GM19468 (cell line): ENCODE results near the gene EIF4B.

Source experiments
- ATAC-seq: cut with Tn5 transposase; IDR thresholded peaks from one replicate; pipeline ENCODE4 v1.9.1; 2021; ENCODE audit warnings: mild to moderate bottlenecking, moderate library complexity, moderate number of reproducible peaks; ENCODE audit not compliant: unreplicated experiment; ENCODE audit errors: extremely low read depth

EIF4B gene

DNA sequence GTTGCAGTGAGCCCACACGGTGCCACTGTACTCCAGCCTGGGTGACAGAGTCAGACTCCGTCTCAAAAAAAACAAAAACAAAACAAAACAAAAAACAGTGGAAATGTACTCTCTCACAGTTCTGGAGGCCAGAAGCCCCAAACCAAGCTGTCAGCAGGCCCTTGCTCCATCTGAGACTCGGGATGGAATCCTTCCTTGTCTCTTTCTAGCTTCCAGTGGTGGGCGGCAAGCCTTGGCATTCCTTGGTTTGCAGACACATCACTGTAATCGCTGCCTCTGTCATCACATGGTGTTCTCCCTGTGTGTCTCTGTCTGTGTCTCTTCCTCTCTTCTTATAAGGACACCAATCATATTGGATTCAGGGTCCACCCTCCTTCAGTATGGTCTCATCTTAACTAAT, 50.0 kb downstream of the EIF4B start:
- ATAC-seq, result no peak

GRCh38 chr12:53056901-53057300, 50.6 kb downstream of the EIF4B start:
- no peak for ATAC-seq

GRCh38 chr12:53057816-53058500, 51.7 kb downstream of the EIF4B start:
- no peak for ATAC-seq

GRCh38 chr12:53058674-53059433, 52.6 kb downstream of the EIF4B start:
- ATAC-seq, result no peak

GRCh38 chr12:53059434-53060063, 53.3 kb downstream of the EIF4B start:
- ATAC-seq, result no peak

DNA sequence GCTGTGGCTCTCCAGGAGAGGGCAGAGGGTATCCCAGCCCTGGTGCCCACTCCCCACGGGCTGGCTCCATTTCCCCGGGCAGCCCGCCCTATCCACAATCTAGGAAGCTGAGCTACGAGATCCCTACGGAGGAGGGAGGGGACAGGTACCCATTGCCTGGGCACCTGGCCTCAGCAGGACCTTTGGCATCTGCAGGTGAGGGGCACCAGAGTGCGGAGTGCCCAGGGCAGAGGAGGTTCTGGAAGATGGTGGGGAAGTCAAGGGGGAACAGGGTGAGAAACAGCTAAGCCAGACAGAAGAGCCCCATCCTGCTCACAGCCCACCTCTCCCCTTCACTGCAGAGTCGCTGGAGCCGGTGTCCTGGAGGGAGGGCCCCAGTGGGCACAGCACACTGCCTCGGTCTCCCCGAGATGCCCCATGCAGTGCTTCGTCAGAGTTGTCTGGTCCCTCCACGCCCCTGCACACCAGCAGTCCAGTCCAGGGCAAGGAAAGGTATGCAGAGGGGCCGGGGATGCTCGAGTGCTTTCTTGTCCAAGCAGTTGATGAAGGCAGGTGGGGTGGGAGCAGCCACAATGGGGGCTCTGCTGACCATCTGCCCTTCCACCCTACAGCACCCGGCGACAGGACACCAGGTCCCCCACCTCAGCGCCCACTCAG, 53.9 kb downstream of the EIF4B start:
- no peak for ATAC-seq

GRCh38 chr12:53060721-53061276, 54.5 kb downstream of the EIF4B start:
- ATAC-seq, result no peak

- ATAC-seq, result no peak
These were observed 55.3 kb downstream of the EIF4B start for GRCh38 chr12:53061404-53062010.

GRCh38 chr12:53062011-53062961, 56.0 kb downstream of the EIF4B start:
- no peak for ATAC-seq

DNA sequence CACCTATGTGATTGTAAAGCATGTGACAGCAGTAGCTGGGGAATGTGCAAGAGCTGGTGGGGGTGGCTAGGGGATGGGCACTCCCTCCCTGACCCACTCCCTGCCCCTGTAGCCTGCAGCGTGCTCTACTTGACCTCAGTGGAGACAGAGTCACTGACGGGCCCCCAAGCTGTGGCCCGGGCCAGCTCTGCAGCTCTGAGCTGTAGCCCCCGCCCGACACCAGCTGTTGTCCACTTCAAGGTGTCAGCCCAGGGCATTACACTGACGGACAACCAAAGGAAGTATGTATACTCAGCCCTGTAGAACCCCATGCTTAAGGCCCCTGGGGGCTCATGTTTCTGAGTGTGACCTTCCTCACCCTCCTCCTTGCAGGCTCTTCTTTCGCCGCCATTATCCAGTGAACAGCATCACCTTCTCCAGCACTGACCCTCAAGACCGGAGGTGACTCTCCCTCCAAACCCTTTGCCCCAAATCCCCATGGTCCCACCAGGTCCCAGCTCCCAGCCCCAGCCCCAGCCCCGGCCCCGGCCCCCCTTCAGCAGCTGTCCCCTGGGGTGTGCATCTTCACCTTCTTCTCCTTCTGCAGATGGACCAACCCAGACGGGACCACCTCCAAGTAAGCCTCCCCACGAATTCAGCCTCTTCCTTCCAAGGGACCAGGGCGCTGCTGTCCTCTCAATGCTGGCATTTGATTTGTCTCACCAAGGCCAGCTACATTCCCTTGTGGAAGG, 56.9 kb downstream of the EIF4B start:
- ATAC-seq, result no peak

GRCh38 chr12:53063708-53064612, 57.7 kb downstream of the EIF4B start:
- no peak for ATAC-seq

GRCh38 chr12:53064613-53065436, 58.6 kb downstream of the EIF4B start:
- ATAC-seq, result no peak

DNA sequence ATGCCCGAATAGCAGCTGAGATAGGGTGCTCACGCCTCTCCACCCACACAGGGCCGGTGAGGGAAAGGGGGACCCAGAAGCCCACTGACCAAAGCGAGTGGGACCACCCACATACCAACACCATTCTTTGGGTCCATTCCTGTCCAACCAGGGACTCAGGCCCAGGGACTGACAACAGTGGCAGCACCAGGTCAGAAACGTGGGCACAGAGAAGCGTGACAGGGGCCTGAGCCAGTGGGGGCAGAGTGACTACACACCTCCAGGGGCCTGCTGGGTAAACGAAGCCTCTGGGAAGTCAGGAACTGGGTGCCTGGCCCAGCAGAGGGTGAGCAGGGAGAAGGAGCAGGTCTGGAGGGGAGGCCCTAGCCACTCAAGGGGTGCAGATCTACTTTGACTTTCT, 59.2 kb downstream of the EIF4B start:
- no peak for ATAC-seq

GRCh38 chr12:53065975-53066931, 60.0 kb downstream of the EIF4B start:
- ATAC-seq, result no peak
